Neural progenitor cell (in vitro differentiated cells): Measurements from ENCODE around the gene ZNF600.

Experiments used
- CTCF ChIP-seq: fragments of 200-600 bp; sonication (generic); IDR thresholded peaks from 2 replicates; pipeline ENCODE4 v1.5.1; 2017; ENCODE audit warnings: antibody characterized with exemption, mild to moderate bottlenecking
- EZH2 ChIP-seq: fragments of 200-600 bp; sonication (generic); IDR thresholded peaks from 2 replicates; pipeline ENCODE4 v1.6.1; 2017; ENCODE audit warnings: antibody characterized with exemption, mild to moderate bottlenecking, moderate library complexity
- EZH2phosphoT487 ChIP-seq: fragments of 200-600 bp; sonication (generic); IDR thresholded peaks from 2 replicates; pipeline ENCODE4 v1.6.1; 2017; ENCODE audit warnings: antibody characterized with exemption

- TF ChIP-seq CTCF (no peak), EZH2phosphoT487 (no peak), EZH2 (no peak)
These were observed 43.5 kb downstream of the ZNF600 start for GRCh38 chr19:52743091-52743490.
